NCI-H187 treated with DMSO at 0.1 percent for 48 hours (cell line): Measurements from ENCODE around the gene WNT1.

Source experiments
- DNase-seq: peaks from one replicate; lab custom pipeline; 2025; lab: John Stamatoyannopoulos, UW

The WNT1 gene

GRCh38 chr12:48961331-48961730 is 16.8 kb upstream of the WNT1 start:
- DNase-seq: no peak

- no peak for DNase-seq
These were observed 16.3 kb upstream of the WNT1 start for GRCh38 chr12:48961801-48962200.

GRCh38 chr12:48965298-48965838 is 12.8 kb upstream of the WNT1 start:
- DNase-seq: no peak

- no peak for DNase-seq
These were observed 11.8 kb upstream of the WNT1 start for GRCh38 chr12:48966177-48966895.

GRCh38 chr12:48967991-48968390 is 10.1 kb upstream of the WNT1 start:
- no peak for DNase-seq

GRCh38 chr12:48968467-48968866 is 9.7 kb upstream of the WNT1 start:
- no peak for DNase-seq

- DNase-seq: no peak
These were observed 8.9 kb upstream of the WNT1 start for GRCh38 chr12:48969160-48969771.

GRCh38 chr12:48969833-48970701 is 8.1 kb upstream of the WNT1 start:
- no peak for DNase-seq

GRCh38 chr12:48970702-48971334 is 7.3 kb upstream of the WNT1 start:
- DNase-seq: no peak

GRCh38 chr12:48972213-48972951 is 5.7 kb upstream of the WNT1 start:
- DNase-seq: no peak

GRCh38 chr12:48972952-48973483 is 5.1 kb upstream of the WNT1 start:
- DNase-seq: no peak

- no peak for DNase-seq
These were observed 4.6 kb upstream of the WNT1 start for GRCh38 chr12:48973531-48973930.

- DNase-seq: no peak
These were observed 4.0 kb upstream of the WNT1 start for GRCh38 chr12:48973941-48974673.

- no peak for DNase-seq
These were observed 536 bp upstream of the WNT1 start for GRCh38 chr12:48977290-48978281.

GRCh38 chr12:48978741-48979601 is 849 bp downstream of the WNT1 start:
- no peak for DNase-seq

GRCh38 chr12:48979602-48980388 is 1.7 kb downstream of the WNT1 start:
- no peak for DNase-seq

- no peak for DNase-seq
These were observed 2.3 kb downstream of the WNT1 start for GRCh38 chr12:48980389-48980952.
